Kidney (tissue), 14 donors: ENCODE data around the gene ITGA4. TPM values are rescaled to one million over a fixed set of nuclear protein-coding genes. Genes with fewer than 3 reads are reported as not detected.

Source experiments
- DNase-seq, 5 donors: peaks; one replicate each; pipeline ENCODE4 v3.0.0-alpha.2; 2013 to 2020
- FAIRE-seq: peaks from 2 replicates; lab custom pipeline; 2012; peaks lifted over from hg19 to GRCh38; lab: Jason Lieb, UNC
- H3K27ac ChIP-seq, 2 donors: one replicate each; pipeline ENCODE4 v1.7.0; 2013; ENCODE audit warnings: low read depth in 2 of 2, low read length in 2 of 2, inconsistent platforms in 1 of 2
- H3K27me3 ChIP-seq: one replicate; pipeline ENCODE4 v1.7.1; 2013; ENCODE audit warnings: low read length, inconsistent platforms; ENCODE audit not compliant: control insufficient read depth, insufficient read depth
- H3K36me3 ChIP-seq, 3 donors: one replicate each; pipeline versions ENCODE4 v1.7.0 to v1.7.1; 2013; ENCODE audit warnings: low read length in 3 of 3, control low read depth in 1 of 3, inconsistent platforms in 1 of 3; ENCODE audit not compliant: insufficient read depth in 3 of 3, control insufficient read depth in 2 of 3
- H3K4me1 ChIP-seq, 3 donors: one replicate each; pipeline versions ENCODE4 v1.7.0 to v1.7.1; 2013; ENCODE audit warnings: low read length in 3 of 3, inconsistent platforms in 1 of 3, low read depth in 1 of 3; ENCODE audit not compliant: control insufficient read depth in 2 of 3, insufficient read depth in 2 of 3
- H3K4me3 ChIP-seq, 3 donors: one replicate each; pipeline versions ENCODE4 v1.7.0 to v1.8.1; 2013; ENCODE audit warnings: low read length in 3 of 3, control low read depth in 1 of 3, inconsistent platforms in 1 of 3
- H3K9ac ChIP-seq, 3 donors: one replicate each; pipeline versions ENCODE4 v1.7.0 to v1.7.1; 2013; ENCODE audit warnings: low read length in 3 of 3, control low read depth in 1 of 3, inconsistent platforms in 1 of 3
- H3K9me3 ChIP-seq, 3 donors: one replicate each; pipeline versions ENCODE4 v1.7.0 to v1.7.1; 2013; ENCODE audit warnings: low read length in 3 of 3, control low read depth in 1 of 3, inconsistent platforms in 1 of 3; ENCODE audit not compliant: control insufficient read depth in 2 of 3, insufficient read depth in 1 of 3
- CTCF ChIP-seq: IDR thresholded peaks from 3 replicates; pipeline ENCODE4 v1.5.1; 2012; ENCODE audit warnings: mild to moderate bottlenecking, moderate library complexity, borderline replicate concordance; ENCODE audit not compliant: insufficient read depth; ENCODE audit errors: extremely low read depth
- intact Hi-C: fragments of 100-400 bp; cut with DNase I; formaldehyde crosslinking; loops from one replicate; pipeline ENCODE4 v1.11.1; 2022
- polyA plus RNA-seq: library from polyadenylated mRNA; stranded (reverse); fragments of 350-450 nt; fragmentation: Illumina TruSeq; extraction: RNeasy Lipid Tissue Mini Kit (QIAGEN cat#74804); gene quantifications from one replicate; pipeline ENCODE4 v1.2.3, GENCODE V29; 2014; ENCODE audit warnings: low read depth, low replicate concordance; ENCODE audit not compliant: insufficient read depth
- total RNA-seq: library from RNA; stranded (reverse); fragmentation: NEBNext Ultra II Directional; extraction: Animal tissue kit (Norgen Biotek cat#: 25700); gene quantifications from one replicate; pipeline ENCODE4 v1.2.1, GENCODE V29; 2021
- donor health status: control.
- donor health status: control.
- donor health status: control.
- donor health status: control.
- donor health status: control.
- donor health status: DM: yes; HTN: yes; CAD: no.
- donor health status: Normal renal cell carcinoma (clear cell type).

The ITGA4 gene
- total and polyA plus RNA-seq, 2 donors from 2014 or later: 0.39 to 23.5 TPM

GRCh38 chr2:181585732-181586131 lies 128.5 kb downstream of the ITGA4 start:
- Histone ChIP-seq H3K27me3 (no peaks in the 10 kb centered on the region), H3K36me3 (no peaks in the 10 kb centered on the region), H3K9ac (no peak overlapping the region), H3K27ac (peak overlapping the region; percentile 7 to 33), H3K9me3 (no peaks in the 10 kb centered on the region), H3K4me3 (peak overlapping the region in 1 of 3 donors; percentile 51), H3K4me1 (peaks cover 0 to 5% (median 3%) of the 10 kb centered on the region in 3 donors)
- TF ChIP-seq CTCF: no peak
- DNase-seq (no peak), FAIRE-seq (no peak)
- intact Hi-C loops: no loop called here

Other genes with a start within 250 kb of the ITGA4 start
- gene CERKL, start 199.7 kb downstream of the ITGA4 start, total RNA-seq: 8.0 TPM
- gene CERKL, start 199.7 kb downstream of the ITGA4 start, polyA plus RNA-seq: 7.8 TPM
- gene NEUROD1, start 223.1 kb downstream of the ITGA4 start, total RNA-seq: not detected
- gene NEUROD1, start 223.1 kb downstream of the ITGA4 start, polyA plus RNA-seq: not detected